ENCODE measurements around the gene SORT1.

SORT1 gene

DNA sequence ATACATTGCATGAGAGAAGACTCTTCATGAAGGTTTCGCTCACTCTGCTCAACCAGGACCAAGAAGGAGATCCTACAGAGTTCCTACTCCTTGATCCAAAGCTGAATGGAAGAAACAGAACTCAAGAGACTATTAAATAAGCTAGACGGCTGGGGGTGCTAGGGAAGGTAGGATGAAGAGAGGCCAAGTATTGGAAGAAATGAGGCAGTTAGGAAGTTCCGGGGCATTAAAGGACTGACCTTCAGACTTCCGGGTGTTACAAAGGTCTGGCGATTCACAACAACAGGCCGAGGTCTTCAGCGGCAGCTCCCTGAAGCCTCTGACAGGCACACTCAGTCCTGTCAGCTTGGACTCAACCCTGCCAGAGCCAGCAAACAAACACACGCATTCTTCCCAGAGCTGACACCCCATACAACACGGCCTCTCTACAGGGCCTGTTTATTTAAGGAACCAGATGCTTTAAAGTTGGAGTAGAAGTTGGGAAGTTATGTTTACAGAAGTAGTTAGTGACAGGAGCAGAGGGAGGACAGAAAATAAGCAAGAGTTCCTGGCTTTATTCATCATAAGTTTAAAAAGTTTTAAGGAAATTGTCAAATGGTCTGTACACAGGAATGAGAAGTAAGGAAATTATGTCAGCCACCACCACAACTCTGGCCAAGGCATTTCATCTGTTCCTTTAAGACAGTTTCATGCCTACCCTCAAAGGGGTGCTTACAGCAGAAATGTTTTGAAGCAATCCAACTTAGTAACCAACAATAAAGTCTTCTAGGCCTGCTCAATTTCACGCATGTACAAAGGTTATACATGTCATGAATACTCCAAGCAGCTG is 4.7 kb downstream of the SORT1 start:
- Mint-ChIP-seq H3K27me3 (ENCODE audit: low read depth) (peaks cover 40% of the 10 kb centered on the region), H3K27ac (no peak overlapping the region), H3K36me3 (ENCODE audit: low read depth) (no peaks in the 10 kb centered on the region), H3K9me3 (no peaks in the 10 kb centered on the region), H3K4me3 (no peak overlapping the region), H3K4me1 (ENCODE audit: low read depth) (peaks cover 19% of the 10 kb centered on the region)
- DNase-seq (ENCODE audit: low spot score) = no peak

DNA sequence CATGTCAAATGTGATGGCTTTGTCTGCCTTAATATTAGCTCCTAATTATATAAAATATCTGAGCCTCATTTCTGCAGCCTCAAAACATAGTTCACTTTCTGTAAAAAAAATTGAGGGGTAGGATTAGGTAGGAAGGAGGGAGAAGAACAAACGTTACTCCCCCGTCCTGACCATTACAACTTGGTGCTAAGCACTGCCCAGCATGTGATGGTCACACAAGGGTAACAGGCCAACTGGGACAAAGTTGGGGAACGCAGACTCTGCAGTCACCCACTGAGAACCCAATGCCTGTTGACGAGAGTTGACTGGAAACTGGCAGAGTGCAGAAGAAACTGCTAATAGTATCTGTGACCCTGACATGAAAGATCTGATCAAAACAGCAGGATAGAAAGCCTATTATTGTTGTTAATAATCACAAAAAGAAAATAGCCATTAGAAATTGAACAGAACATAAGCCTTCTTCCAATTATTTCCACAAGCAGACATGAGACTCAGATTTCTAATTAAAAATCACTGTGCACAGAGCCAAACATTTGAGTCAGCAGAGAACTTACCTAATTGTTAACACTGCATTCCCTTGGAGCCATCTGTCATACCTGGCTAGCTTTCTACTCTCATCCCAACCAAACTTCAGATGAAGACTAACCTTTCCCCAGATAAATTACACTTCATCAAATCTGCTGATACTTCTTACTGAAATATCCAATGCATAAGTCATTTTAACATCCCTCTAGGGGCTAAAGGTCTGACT is 5.5 kb downstream of the SORT1 start:
- no peak for DNase-seq (ENCODE audit: low spot score)
- H3K27ac Mint-ChIP-seq = no peak overlapping the region
- H3K27me3 Mint-ChIP-seq (ENCODE audit: low read depth) = peaks cover 38% of the 10 kb centered on the region

DNA sequence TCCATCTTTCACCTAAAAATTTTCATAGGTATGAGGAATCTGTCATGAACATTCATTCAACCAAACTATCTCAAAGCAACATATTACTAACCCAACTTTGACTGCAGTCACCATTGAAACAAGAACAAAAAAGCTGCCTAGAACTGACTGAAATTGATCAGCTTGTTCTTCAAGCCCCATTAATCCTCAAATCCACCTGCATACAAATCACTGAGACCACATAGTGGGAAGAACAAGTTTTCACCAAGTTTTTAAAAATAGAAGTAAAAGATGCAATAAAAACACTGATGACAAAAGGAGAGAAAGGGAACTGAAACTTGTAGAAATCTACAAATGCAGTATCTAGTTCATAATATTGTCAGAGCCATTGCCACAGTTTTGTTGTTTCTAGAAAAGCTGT is 6.1 kb downstream of the SORT1 start:
- no peak overlapping the region for H3K27ac Mint-ChIP-seq
- H3K9me3 Mint-ChIP-seq = no peaks in the 10 kb centered on the region
- H3K27me3 Mint-ChIP-seq (ENCODE audit: low read depth) = peaks cover 34% of the 10 kb centered on the region
- no peak overlapping the region for H3K4me3 Mint-ChIP-seq
- no peak for DNase-seq (ENCODE audit: low spot score)
- H3K4me1 Mint-ChIP-seq (ENCODE audit: low read depth) = peaks cover 14% of the 10 kb centered on the region
- H3K36me3 Mint-ChIP-seq (ENCODE audit: low read depth) = no peaks in the 10 kb centered on the region

More for the DNA sequence above, 5.5 kb downstream of the SORT1 start:
- Mint-ChIP-seq H3K4me1 (ENCODE audit: low read depth) (peaks cover 19% of the 10 kb centered on the region), H3K9me3 (no peaks in the 10 kb centered on the region), H3K36me3 (ENCODE audit: low read depth) (no peaks in the 10 kb centered on the region), H3K4me3 (no peak overlapping the region)

DNA sequence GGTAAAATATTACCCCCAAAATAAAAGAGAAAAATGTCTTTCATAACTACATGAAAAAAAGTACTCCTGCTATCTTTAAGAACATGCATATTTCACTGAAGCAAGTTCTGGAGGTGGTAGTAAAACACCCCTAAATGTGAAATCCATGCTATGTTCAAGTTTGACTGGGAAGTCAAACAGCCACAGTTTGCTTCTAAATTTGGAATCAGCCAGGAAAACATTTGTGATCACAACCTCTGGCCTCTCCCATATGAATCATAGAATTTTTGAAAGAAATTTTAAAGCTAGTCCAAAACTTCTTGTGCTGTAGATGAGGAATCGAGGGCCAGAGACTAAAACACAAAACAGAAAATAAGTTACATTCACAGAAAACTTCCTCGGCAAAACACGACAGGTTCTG is 6.6 kb downstream of the SORT1 start:
- Mint-ChIP-seq H3K9me3 (no peaks in the 10 kb centered on the region), H3K27ac (no peak overlapping the region), H3K27me3 (ENCODE audit: low read depth) (peaks cover 29% of the 10 kb centered on the region), H3K4me3 (no peak overlapping the region), H3K4me1 (ENCODE audit: low read depth) (peaks cover 11% of the 10 kb centered on the region), H3K36me3 (ENCODE audit: low read depth) (no peaks in the 10 kb centered on the region)
- no peak for DNase-seq (ENCODE audit: low spot score)

DNA sequence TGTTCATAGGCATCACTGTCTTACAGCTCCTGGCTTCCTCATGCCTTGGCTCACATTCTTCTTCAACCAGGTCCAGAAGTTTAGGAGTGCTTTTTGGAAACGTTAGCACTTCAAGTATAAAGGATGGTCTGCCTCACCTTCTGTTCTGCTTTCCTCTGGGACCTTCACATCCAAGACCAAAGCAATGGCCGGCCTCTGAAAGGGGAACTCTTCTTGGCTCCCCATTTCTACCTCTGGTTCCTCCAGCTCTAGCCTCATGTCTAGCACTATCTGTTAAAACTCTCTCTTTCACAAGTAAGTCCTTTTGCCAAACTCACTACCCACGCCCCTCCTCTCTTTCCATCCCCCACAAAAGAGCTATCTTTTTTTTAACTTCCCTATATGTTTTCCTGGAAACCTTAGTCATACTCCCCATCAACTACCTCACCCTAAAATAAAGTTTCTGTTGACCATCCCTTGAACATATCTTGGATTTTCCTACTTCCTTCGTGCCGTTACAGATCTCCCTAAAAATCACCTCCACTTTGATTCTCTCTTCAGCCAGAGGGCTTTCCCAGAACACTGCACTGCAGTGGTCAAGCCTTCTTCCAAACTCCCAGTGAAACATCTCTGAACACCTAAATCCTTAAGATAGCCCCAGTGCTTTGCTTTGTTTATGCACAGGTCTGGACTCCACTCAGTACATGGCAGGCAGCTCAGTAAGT is 7.9 kb downstream of the SORT1 start:
- Mint-ChIP-seq H3K4me1 (ENCODE audit: low read depth) (peaks cover 11% of the 10 kb centered on the region), H3K27me3 (ENCODE audit: low read depth) (peaks cover 17% of the 10 kb centered on the region), H3K4me3 (no peak overlapping the region), H3K27ac (no peak overlapping the region), H3K9me3 (no peaks in the 10 kb centered on the region), H3K36me3 (ENCODE audit: low read depth) (no peaks in the 10 kb centered on the region)
- no peak for DNase-seq (ENCODE audit: low spot score)

DNA sequence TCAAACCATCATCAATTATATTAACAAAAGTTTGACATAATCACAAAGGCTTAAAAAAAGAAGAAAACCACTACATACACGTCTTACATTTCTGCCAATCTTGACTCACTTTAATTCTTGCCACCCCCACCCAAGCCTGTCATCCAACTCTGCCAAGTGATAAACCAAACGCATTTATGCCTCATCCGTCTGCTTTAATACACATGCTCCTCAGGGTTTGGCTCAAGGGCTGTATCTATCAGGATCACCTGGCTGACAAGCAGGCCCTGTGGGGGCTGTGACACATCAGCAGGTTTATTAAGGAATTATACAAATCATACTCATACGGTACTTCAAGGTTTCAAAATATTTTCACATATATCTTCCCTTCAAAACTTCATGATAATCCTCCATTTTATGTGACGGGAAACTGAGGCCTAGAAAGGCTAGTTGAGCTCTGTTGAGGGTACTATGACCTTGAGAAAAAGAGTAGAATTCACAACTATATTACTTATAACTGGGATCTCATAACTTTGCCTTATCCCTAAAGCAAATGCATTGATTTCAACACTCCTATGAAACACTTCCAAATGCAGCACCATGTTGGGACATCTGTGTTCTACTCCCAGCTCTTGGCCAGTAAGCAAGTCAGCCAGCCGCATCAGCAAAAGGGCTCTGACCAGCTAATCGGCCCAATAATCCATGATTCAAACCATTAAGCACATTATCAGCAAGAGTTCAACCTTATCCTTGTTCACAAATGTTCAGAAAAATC is 8.7 kb downstream of the SORT1 start:
- Mint-ChIP-seq H3K4me3 (no peak overlapping the region), H3K27ac (no peak overlapping the region), H3K4me1 (ENCODE audit: low read depth) (peaks cover 11% of the 10 kb centered on the region), H3K9me3 (no peaks in the 10 kb centered on the region), H3K36me3 (ENCODE audit: low read depth) (no peaks in the 10 kb centered on the region), H3K27me3 (ENCODE audit: low read depth) (peaks cover 12% of the 10 kb centered on the region)
- no peak for DNase-seq (ENCODE audit: low spot score)

DNA sequence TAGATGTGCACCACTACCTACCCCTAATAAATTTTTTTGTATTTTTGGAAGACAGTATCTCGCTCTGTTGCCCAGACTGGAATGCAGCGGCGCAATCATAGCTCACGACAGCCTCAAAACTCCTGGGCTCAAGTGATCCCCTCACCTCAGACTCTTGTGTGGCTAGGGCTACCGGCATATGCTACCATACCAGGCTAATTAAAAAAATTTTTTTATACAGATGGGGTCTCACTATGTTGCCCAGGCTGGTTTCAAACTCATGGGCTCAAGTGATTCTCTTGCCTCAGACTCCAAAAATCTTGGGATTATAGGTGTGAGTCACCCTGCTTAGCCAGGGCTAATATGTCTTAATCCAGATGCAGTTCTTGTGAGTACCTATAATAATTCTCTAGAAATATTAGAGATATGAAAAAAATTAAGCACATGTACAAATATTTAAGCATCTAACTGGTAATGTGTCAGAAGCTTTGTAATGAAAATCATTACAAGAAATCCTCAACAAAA is 9.5 kb downstream of the SORT1 start:
- Mint-ChIP-seq H3K27me3 (ENCODE audit: low read depth) (peaks cover 12% of the 10 kb centered on the region), H3K36me3 (ENCODE audit: low read depth) (no peaks in the 10 kb centered on the region), H3K4me1 (ENCODE audit: low read depth) (peaks cover 9% of the 10 kb centered on the region), H3K9me3 (no peaks in the 10 kb centered on the region), H3K27ac (no peak overlapping the region), H3K4me3 (no peak overlapping the region)
- DNase-seq (ENCODE audit: low spot score) = no peak

DNA sequence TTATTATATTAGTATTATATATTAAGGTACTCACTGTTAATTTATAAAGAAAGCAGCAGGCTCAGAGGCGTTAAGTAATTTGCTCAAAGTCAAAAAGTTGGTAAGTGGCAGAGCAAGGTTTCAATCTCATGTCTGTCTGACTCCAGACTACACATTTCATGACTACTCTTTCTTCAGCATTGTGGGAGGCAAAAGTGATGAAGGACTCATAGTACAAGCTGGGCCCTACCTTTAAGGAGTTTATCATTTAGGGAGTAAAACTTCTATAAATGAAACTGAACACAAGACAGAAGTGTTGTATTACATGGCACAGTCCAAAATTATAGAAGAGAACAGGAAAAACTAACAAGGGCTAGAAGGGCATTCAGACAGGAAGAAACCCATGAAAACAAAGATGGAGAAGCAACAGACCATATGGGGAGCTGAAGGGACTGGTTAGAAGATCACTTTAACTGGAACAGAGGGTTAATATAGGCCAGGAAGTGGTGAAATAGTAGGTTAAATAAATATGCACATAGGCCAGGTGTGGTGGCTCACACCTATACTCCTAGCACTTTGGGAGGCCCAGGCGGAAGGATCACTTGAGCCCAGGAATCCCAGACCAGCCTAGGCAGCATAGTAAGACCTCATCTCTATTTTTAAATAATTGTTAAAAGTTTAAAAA is 11.5 kb downstream of the SORT1 start:
- no peak overlapping the region for H3K27ac Mint-ChIP-seq
- H3K4me1 Mint-ChIP-seq (ENCODE audit: low read depth) = peaks cover 6% of the 10 kb centered on the region
- H3K36me3 Mint-ChIP-seq (ENCODE audit: low read depth) = no peaks in the 10 kb centered on the region
- no peaks in the 10 kb centered on the region for H3K9me3 Mint-ChIP-seq
- DNase-seq (ENCODE audit: low spot score) = no peak
- no peak overlapping the region for H3K4me3 Mint-ChIP-seq
- peaks cover 12% of the 10 kb centered on the region for H3K27me3 Mint-ChIP-seq (ENCODE audit: low read depth)

DNA sequence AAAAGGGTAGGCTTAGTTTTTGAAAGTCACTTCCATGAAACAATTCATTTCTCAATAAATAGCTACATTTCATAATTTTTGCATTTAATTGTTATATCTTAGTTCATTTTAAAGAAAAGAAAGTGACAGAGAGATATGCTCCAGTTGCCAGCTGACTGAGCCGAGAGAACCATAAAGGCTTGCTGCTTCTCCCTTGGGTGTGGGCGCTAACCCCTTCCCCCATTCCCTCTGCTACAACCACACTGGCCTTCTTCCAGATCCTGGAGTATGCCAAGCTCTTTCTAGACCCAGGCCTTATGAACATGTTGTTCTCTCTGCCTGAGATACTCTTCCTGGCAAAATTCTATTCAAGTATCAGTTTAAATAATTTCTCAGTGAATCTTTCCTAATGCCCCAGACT is 12.3 kb downstream of the SORT1 start:
- Mint-ChIP-seq H3K27me3 (ENCODE audit: low read depth) (peaks cover 15% of the 10 kb centered on the region), H3K4me3 (no peak overlapping the region), H3K4me1 (ENCODE audit: low read depth) (peaks cover 6% of the 10 kb centered on the region), H3K9me3 (no peaks in the 10 kb centered on the region), H3K36me3 (ENCODE audit: low read depth) (no peaks in the 10 kb centered on the region), H3K27ac (no peak overlapping the region)
- DNase-seq (ENCODE audit: low spot score) = no peak

DNA sequence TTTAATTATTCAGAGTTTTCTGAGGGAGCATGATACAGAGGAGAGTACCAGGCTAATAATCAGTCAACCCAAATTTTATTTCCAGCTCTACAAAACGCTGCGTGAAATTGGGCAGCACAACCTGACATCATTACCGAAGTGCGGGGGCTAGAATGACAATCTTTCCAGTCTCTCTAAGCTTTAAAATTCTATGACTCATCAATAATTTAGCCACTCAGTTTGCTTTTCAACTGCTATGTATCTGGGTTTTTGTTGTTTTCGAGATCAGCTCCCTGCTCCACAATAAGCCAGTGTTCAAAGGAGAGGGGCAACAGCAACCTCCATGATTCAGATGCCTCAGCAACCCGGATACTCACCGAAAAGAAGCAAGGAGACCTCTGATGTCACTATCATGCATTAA is 13.9 kb downstream of the SORT1 start:
- Mint-ChIP-seq H3K27me3 (ENCODE audit: low read depth) (peaks cover 5% of the 10 kb centered on the region), H3K4me1 (ENCODE audit: low read depth) (peaks cover 2% of the 10 kb centered on the region), H3K9me3 (no peaks in the 10 kb centered on the region), H3K36me3 (ENCODE audit: low read depth) (no peaks in the 10 kb centered on the region), H3K4me3 (no peak overlapping the region), H3K27ac (no peak overlapping the region)
- no peak for DNase-seq (ENCODE audit: low spot score)

DNA sequence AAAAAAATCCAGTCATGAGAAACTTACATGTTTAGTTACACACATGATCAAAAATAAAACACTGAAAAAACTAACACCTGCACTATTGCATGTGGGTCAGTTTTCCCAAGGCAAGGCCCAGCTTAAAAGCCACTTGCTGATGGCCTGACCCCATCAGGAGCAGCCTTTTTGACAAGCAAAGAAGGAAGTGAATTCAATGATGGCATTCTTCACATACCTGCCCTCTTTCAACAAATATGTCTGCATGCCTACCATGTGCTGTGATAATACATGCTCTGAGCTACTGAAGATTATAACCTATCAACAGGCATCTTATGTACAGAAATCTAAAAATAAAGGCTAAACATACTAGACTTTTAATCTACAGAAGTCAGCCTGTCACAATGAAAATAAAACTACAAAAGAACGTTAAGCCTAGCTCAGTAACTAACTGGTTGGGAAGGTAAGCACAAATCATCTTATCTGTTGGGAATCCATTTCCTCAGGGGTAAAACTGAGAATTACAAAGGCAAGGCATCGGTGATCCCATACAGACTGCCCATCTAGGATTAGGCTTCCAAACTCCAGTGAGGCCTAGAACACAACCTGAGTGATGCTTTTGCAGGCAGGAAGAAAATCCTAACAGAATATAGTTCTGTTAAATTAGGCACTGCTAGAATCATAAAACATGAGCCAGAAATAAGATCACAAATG is 14.5 kb downstream of the SORT1 start:
- peaks cover 4% of the 10 kb centered on the region for H3K27me3 Mint-ChIP-seq (ENCODE audit: low read depth)
- no peaks in the 10 kb centered on the region for H3K9me3 Mint-ChIP-seq
- no peak overlapping the region for H3K4me3 Mint-ChIP-seq
- peaks cover 2% of the 10 kb centered on the region for H3K4me1 Mint-ChIP-seq (ENCODE audit: low read depth)
- no peak for DNase-seq (ENCODE audit: low spot score)
- no peaks in the 10 kb centered on the region for H3K36me3 Mint-ChIP-seq (ENCODE audit: low read depth)
- no peak overlapping the region for H3K27ac Mint-ChIP-seq

DNA sequence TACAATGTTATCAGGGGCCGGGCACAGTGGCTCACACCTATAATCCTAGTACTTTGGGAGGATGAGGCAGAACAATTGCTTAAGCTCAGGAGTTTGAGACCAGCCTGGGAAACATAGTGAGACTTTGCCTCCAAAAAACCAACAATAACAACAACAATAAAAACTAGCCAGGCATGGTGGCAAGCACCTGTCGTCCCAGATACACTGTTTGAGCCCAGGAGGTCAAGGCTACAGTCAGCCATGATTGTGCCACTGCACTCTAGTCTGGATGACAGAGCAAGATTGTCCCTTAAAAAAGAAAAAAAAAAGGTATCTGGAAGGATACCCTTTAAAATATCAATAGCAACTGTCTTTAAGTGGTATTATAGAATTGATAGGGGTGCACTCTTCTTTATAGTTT is 16.1 kb downstream of the SORT1 start:
- H3K4me1 Mint-ChIP-seq (ENCODE audit: low read depth) = peaks cover 2% of the 10 kb centered on the region
- H3K27ac Mint-ChIP-seq = no peak overlapping the region
- H3K36me3 Mint-ChIP-seq (ENCODE audit: low read depth) = no peaks in the 10 kb centered on the region
- no peak overlapping the region for H3K4me3 Mint-ChIP-seq
- H3K27me3 Mint-ChIP-seq (ENCODE audit: low read depth) = peaks cover 2% of the 10 kb centered on the region
- no peaks in the 10 kb centered on the region for H3K9me3 Mint-ChIP-seq
- DNase-seq (ENCODE audit: low spot score) = no peak

DNA sequence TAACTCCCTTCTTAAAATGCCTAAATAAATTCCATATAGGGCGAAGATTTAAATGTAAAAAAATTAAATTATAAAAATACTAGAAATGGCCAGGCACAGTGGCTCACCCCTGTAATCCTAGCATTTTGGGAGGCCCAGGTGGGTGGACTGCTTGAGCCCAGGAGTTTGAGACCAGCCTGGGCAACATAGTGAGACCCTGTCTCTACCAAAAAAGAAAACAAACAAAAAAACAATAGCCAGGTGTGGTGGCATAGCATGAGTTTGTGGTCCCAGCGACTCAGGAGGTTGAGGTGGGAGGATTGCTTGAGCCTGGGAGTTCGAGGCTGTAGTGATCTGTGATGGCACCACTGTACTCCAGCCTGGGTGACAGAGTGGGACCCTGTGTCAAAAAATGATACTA is 17.8 kb downstream of the SORT1 start:
- H3K27me3 Mint-ChIP-seq (ENCODE audit: low read depth) = peaks cover 2% of the 10 kb centered on the region
- H3K4me3 Mint-ChIP-seq = no peak overlapping the region
- H3K9me3 Mint-ChIP-seq = no peaks in the 10 kb centered on the region
- DNase-seq (ENCODE audit: low spot score) = no peak
- peaks cover 8% of the 10 kb centered on the region for H3K4me1 Mint-ChIP-seq (ENCODE audit: low read depth)
- peaks cover 3% of the 10 kb centered on the region for H3K36me3 Mint-ChIP-seq (ENCODE audit: low read depth)
- no peak overlapping the region for H3K27ac Mint-ChIP-seq
